ENCODE results near the gene C1orf21. TPM values are rescaled to one million over a fixed set of nuclear protein-coding genes. Genes with fewer than 3 reads are reported as not detected.

Gene C1orf21
- total RNA-seq, 1 donor: 1.7 TPM

GRCh38 chr1:184464757-184465156 lies 77.9 kb downstream of the C1orf21 start:
- Histone ChIP-seq H3K9me3 (ENCODE audit: low read depth, low read length) (no peaks in the 10 kb centered on the region), H3K4me1 (ENCODE audit: insufficient read depth, low read length) (no peaks in the 10 kb centered on the region), H3K27me3 (ENCODE audit: insufficient read depth, low read length) (no peaks in the 10 kb centered on the region), H3K4me3 (ENCODE audit: low read length) (no peak overlapping the region)

DNA sequence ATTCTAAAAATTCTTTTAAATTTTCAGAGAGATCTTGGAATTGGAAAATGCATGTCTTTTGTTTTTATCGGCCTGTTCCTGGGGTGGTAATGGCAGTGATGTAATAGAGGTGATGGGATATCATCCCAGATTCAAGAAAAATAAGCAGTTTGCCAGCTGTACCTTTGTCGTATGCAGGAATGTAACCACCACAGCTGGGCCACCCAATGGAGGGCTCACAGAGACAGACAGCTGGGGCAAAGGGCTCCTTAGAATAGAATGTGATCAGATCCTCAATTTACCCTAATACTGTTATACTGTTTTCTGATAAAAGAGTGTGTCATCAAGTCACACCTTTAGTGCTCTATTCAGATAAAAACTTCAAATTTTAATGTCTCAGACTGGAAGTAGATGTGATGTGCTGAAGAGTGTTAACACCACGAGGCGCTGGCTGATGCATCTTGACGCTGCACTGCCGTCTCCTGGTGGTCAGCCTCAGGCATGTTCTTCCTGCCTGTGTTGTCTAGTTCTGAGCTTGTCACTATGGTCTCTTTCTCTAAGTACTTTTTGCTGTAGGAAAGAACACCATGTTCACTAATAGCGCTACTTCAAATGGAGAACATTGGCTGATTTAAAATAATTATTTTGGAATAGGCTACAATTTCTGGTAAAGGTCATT lies 78.8 kb downstream of the C1orf21 start:
- H3K4me3 ChIP-seq (ENCODE audit: low read length): no peak overlapping the region
- no peaks in the 10 kb centered on the region for H3K9me3 ChIP-seq (ENCODE audit: low read depth, low read length)
- H3K27me3 ChIP-seq (ENCODE audit: insufficient read depth, low read length): no peaks in the 10 kb centered on the region
- no peaks in the 10 kb centered on the region for H3K4me1 ChIP-seq (ENCODE audit: insufficient read depth, low read length)

GRCh38 chr1:184467295-184467694 lies 80.5 kb downstream of the C1orf21 start:
- Histone ChIP-seq H3K4me1 (ENCODE audit: insufficient read depth, low read length) (no peaks in the 10 kb centered on the region), H3K27me3 (ENCODE audit: insufficient read depth, low read length) (no peaks in the 10 kb centered on the region), H3K9me3 (ENCODE audit: low read depth, low read length) (no peaks in the 10 kb centered on the region), H3K4me3 (ENCODE audit: low read length) (no peak overlapping the region)

- H3K4me3 ChIP-seq (ENCODE audit: low read length): no peak overlapping the region
- no peaks in the 10 kb centered on the region for H3K9me3 ChIP-seq (ENCODE audit: low read depth, low read length)
- H3K27me3 ChIP-seq (ENCODE audit: insufficient read depth, low read length): no peaks in the 10 kb centered on the region
- H3K4me1 ChIP-seq (ENCODE audit: insufficient read depth, low read length): no peaks in the 10 kb centered on the region
These were observed 82.6 kb downstream of the C1orf21 start for GRCh38 chr1:184469396-184469795.

- no peaks in the 10 kb centered on the region for H3K4me1 ChIP-seq (ENCODE audit: insufficient read depth, low read length)
- H3K4me3 ChIP-seq (ENCODE audit: low read length): no peak overlapping the region
- no peaks in the 10 kb centered on the region for H3K27me3 ChIP-seq (ENCODE audit: insufficient read depth, low read length)
- H3K9me3 ChIP-seq (ENCODE audit: low read depth, low read length): no peaks in the 10 kb centered on the region
These were observed 84.9 kb downstream of the C1orf21 start for GRCh38 chr1:184471686-184472085.

DNA sequence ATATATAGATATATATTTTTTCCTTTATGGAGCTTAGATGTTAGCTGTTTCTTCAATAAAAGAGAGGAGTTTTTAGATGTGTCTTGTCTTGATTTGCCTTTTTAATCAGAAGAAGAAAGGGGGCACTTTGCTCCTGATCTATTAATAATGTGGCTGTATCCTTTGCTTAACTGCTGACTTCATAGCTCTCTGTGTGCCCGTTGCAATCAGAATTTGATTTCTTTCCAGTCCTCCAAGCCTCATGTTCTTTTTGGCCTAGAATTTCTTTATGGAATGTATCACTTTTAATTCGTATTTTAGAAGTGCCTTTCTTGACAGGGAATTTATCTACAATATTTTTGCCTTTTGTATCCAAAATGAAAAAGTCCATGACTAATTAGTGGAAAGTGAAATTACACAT lies 85.3 kb downstream of the C1orf21 start:
- Histone ChIP-seq H3K27me3 (ENCODE audit: insufficient read depth, low read length) (no peaks in the 10 kb centered on the region), H3K4me3 (ENCODE audit: low read length) (no peak overlapping the region), H3K9me3 (ENCODE audit: low read depth, low read length) (no peaks in the 10 kb centered on the region), H3K4me1 (ENCODE audit: insufficient read depth, low read length) (no peaks in the 10 kb centered on the region)

DNA sequence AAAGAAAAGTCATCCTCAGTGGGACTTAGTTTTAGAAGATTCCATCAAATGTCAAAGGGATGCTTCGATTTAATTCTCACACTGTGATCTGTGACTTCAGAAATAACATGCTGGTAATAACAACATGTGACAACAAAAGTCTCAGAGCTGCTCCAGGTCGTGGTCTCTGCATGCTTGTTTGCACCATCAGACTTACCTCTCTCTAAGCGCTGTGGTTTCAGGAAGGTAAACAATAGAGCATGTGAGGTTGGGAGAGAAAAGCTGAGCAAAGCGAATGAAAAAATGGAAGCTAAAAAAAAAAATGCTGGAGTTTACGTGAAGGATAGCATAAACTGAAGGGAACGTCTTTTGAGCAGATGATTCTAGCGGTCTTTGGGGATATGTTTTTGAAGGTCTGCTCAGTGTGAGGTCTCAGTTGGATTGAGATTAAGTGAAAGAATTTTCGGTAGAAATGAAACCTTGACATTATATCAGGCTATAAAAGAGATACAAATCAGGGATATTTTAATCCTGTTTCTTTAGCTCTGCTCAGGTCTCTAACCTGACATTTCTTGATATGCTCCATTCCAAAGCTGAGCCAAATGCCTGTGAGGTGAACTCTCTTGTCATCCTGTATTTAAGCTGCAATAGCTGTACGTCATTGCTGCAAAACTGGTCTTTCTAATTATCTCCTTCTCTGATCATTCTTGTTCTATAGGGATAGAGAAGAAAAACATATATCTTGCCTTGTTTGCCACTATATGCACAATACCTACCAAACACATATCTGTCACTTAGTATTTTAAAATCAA lies 86.5 kb downstream of the C1orf21 start:
- H3K27me3 ChIP-seq (ENCODE audit: insufficient read depth, low read length): no peaks in the 10 kb centered on the region
- H3K4me3 ChIP-seq (ENCODE audit: low read length): no peak overlapping the region
- H3K4me1 ChIP-seq (ENCODE audit: insufficient read depth, low read length): no peaks in the 10 kb centered on the region
- no peaks in the 10 kb centered on the region for H3K9me3 ChIP-seq (ENCODE audit: low read depth, low read length)

DNA sequence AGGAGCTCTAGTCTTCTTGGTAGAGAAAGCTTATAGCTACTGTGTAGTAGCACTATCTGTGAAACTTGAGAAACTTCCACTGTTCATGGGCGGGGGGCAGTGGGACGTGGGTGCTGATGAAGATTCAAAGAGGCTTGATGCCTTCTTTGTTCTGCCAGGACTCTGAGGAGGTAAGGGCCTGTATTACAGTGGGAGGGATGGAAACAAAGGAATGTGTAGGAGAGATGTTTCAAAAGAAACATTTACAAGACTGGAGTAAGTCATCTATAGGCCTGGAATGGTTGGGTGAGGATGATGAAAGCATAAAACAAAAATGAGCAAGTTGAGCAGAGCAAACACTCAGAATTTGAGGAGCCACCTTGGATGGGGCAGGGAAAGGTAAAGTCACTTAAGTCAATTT lies 89.4 kb downstream of the C1orf21 start:
- H3K4me1 ChIP-seq (ENCODE audit: insufficient read depth, low read length): no peaks in the 10 kb centered on the region
- no peaks in the 10 kb centered on the region for H3K27me3 ChIP-seq (ENCODE audit: insufficient read depth, low read length)
- H3K9me3 ChIP-seq (ENCODE audit: low read depth, low read length): no peaks in the 10 kb centered on the region
- H3K4me3 ChIP-seq (ENCODE audit: low read length): no peak overlapping the region

DNA sequence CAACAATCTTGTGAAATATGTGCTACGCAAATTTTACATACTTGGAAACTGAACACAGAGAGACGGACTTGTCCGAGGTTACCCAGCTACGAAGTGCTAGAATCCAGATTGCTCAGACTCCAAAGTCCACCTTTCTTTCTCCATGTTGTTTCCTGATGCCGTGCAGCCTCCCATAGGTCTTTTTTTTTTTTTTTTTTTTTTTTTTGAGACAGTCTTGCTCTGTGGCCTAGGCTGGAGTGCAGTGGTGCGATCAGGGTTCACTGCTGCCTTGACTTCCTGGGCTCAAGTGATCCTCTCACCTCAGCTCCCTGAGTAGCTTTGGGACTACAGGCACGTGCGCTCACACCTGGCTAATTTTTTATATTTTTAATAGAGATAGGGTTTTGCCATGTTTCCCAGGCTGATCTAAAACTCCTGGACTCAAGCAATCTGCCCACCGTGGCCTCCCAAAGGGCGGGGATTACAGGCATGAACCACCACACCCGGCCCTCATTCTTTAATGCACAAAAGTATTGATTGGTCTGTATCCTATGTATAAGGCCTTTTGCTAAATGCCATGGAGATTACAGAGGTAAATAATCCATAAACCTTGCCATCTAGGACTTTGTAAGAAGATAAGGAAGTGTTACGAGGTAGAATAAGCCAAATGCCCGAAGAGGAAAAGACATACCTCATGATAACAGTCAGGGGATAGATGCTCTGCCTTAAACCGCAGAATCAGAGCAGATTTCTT lies 92.8 kb downstream of the C1orf21 start:
- no peak overlapping the region for H3K4me3 ChIP-seq (ENCODE audit: low read length)
- no peaks in the 10 kb centered on the region for H3K9me3 ChIP-seq (ENCODE audit: low read depth, low read length)
- no peaks in the 10 kb centered on the region for H3K27me3 ChIP-seq (ENCODE audit: insufficient read depth, low read length)
- H3K4me1 ChIP-seq (ENCODE audit: insufficient read depth, low read length): peaks cover 3% of the 10 kb centered on the region

DNA sequence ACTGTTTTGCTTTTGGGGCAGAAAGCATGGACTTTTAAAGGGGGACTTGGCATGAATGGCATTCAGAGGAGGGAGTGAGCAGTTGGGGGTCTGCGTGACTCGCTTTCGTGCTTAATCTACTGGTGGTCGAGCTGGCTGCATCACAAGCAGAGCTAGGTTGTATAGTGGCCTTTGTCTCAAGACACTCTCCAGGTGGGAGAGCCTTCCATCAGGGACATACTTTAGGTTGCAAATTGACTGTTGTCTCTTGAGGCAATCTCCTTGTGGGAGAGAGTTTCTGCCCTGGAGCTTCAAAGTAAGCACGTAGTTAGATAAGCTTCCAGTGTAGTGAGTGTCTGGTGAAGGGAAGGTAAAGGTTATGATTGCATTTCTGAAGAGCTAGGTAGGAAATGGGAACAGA lies 93.9 kb downstream of the C1orf21 start:
- Histone ChIP-seq H3K4me3 (ENCODE audit: low read length) (no peak overlapping the region), H3K27me3 (ENCODE audit: insufficient read depth, low read length) (no peaks in the 10 kb centered on the region), H3K9me3 (ENCODE audit: low read depth, low read length) (no peaks in the 10 kb centered on the region), H3K4me1 (ENCODE audit: insufficient read depth, low read length) (peaks cover 5% of the 10 kb centered on the region)

- peaks cover 14% of the 10 kb centered on the region for H3K4me1 ChIP-seq (ENCODE audit: insufficient read depth, low read length)
- H3K27me3 ChIP-seq (ENCODE audit: insufficient read depth, low read length): no peaks in the 10 kb centered on the region
- no peak overlapping the region for H3K4me3 ChIP-seq (ENCODE audit: low read length)
- H3K9me3 ChIP-seq (ENCODE audit: low read depth, low read length): no peaks in the 10 kb centered on the region
These were observed 95.3 kb downstream of the C1orf21 start for GRCh38 chr1:184482136-184482535.

DNA sequence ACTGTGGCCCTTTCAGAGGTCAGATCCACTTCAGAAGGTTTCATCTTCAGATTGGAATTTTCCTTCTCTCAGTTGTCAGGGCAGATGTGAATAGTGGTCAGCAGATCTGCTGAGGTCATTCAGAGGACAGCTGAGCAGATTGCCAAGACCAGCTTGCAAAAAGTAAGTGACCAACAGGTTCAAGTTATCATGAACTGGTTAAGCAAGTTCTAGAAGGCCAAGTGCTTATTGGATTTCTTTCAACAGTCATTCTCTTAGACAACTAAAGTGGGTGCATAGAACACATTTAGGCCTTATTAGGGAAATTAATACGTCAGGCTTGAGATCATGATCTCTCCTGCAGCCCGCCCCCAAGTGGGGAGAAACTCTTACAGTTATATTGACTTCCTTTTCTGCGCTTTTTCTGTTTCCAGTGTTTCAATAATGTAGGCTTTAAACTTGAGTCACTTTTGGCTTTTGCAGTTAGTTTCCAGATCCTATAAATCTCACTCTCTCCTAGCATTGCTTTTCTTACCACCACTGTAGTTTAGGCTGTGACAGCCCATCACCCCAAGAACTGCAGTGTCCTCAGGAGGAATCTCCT lies 96.4 kb downstream of the C1orf21 start:
- Histone ChIP-seq H3K9me3 (ENCODE audit: low read depth, low read length) (no peaks in the 10 kb centered on the region), H3K27me3 (ENCODE audit: insufficient read depth, low read length) (no peaks in the 10 kb centered on the region), H3K4me3 (ENCODE audit: low read length) (no peak overlapping the region), H3K4me1 (ENCODE audit: insufficient read depth, low read length) (peaks cover 15% of the 10 kb centered on the region)

DNA sequence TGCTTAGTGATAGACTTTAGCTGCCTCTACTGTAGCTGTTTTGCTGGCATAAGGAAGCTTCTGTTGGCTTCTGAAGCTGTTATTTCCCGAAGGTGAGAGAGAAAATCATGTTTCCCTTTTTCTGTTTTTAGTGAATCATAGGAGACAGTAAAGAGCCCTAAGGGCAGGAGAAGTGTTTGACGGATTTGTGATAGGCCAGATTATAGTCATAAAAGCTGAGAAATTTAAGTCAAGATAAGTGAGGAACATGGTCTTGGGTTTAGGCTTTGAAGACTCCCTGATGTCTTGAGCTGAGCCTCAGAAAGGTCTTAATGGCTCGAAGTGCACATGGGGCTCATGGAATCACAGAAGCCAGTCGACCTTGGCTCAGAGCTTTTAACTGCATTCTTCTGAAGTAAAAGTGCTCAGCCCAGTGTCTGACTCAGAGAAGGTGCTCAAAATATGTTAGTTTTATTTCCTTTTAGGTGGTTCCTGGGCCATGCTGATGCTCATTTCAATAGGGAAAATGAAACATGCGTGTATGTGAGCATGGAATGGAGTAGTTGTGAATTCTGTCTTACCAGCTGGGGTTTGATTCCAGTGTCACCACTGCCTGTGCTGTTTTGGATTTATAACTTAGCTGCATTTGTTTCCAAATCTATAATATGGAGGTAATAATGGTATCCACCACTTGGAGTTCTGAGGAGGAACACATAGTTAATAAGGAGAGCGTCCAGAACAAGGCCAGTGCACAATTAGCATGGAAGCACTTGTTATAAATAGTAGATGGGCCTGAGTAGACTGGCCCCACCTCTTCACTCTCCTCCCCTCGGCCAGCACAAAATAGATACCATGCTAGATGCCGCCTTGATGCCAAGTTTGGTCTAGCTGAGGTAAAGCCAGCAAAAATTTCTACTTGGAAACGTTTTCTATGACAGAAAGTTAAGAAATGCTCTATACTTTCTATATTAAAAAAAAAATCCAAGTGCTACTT lies 99.2 kb downstream of the C1orf21 start:
- Histone ChIP-seq H3K4me3 (ENCODE audit: low read length) (no peak overlapping the region), H3K4me1 (ENCODE audit: insufficient read depth, low read length) (peaks cover 15% of the 10 kb centered on the region), H3K9me3 (ENCODE audit: low read depth, low read length) (no peaks in the 10 kb centered on the region), H3K27me3 (ENCODE audit: insufficient read depth, low read length) (no peaks in the 10 kb centered on the region)

GRCh38 chr1:184486761-184487445 lies 100.1 kb downstream of the C1orf21 start:
- Histone ChIP-seq H3K4me1 (ENCODE audit: insufficient read depth, low read length) (peaks cover 21% of the 10 kb centered on the region), H3K27me3 (ENCODE audit: insufficient read depth, low read length) (no peaks in the 10 kb centered on the region), H3K4me3 (ENCODE audit: low read length) (no peak overlapping the region), H3K9me3 (ENCODE audit: low read depth, low read length) (no peaks in the 10 kb centered on the region)
